ENCODE data around the gene STARD13.

Gene STARD13

DNA sequence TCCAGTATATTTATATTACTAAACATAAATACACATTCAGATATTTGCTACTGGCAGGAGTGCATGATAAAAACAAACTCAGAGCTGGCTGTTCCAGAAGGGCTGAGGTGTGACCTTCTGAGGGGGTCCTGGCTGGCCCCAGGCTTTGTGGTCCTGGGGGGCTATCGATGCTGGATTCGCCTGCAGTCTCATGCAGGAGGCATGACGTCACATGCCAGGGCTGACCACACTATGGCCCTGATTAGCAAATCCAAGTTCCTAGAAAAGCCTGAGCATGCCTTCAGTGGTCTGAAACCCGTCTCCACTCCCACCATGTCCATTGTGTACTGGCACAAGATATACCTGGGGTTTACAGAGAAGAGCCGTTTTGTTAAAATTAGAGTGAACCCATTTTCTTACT lies 171.4 kb downstream of the STARD13 start:
- TF ChIP-seq, protein P1, sequence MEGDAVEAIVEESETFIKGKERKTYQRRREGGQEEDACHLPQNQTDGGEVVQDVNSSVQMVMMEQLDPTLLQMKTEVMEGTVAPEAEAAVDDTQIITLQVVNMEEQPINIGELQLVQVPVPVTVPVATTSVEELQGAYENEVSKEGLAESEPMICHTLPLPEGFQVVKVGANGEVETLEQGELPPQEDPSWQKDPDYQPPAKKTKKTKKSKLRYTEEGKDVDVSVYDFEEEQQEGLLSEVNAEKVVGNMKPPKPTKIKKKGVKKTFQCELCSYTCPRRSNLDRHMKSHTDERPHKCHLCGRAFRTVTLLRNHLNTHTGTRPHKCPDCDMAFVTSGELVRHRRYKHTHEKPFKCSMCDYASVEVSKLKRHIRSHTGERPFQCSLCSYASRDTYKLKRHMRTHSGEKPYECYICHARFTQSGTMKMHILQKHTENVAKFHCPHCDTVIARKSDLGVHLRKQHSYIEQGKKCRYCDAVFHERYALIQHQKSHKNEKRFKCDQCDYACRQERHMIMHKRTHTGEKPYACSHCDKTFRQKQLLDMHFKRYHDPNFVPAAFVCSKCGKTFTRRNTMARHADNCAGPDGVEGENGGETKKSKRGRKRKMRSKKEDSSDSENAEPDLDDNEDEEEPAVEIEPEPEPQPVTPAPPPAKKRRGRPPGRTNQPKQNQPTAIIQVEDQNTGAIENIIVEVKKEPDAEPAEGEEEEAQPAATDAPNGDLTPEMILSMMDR (IDR thresholded peaks at IDR 0.05; ENCODE audit: insufficient read depth, low read length, missing control alignments): no peak
- no peak overlapping the region for H3K4me3 ChIP-seq (ENCODE audit: low read depth, low read length)
- ChIA-PET CTCF (interaction anchor here (1.1 kb wide), 1 partner anchor 11 kb away, joined by 4 read pairs; no protein-coding TSS in a partner anchor), POLR2A (no interaction called here)
- DNase-seq (ENCODE audit: low read depth, low spot score): no peak

DNA sequence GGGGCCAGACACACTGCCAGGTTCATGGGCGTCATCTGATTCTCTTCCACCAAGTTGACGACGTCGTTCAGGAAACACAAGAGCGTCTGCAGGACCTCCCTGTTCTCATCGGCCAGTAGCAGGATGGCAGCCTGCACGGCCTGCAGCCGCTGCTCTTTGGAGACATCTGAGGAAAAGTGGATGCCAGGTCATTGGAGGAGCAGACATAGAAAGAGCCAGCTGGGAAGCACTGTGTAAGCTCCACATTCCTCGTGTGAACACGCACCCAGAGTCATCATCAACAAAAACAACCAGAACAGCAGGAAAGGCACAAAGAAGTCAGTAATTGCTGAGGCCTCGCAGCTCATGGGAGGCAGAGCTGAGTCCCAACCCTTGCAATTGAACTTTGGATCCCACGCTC lies 172.8 kb downstream of the STARD13 start:
- no peak overlapping the region for H3K4me3 ChIP-seq (ENCODE audit: low read depth, low read length)
- DNase-seq (ENCODE audit: low read depth, low spot score): no peak
- POLR2A ChIA-PET: no interaction called here
- TF ChIP-seq, protein P1 (IDR thresholded peaks at IDR 0.05; ENCODE audit: insufficient read depth, low read length, missing control alignments): no peak
- CTCF ChIA-PET: interaction anchor here (1.4 kb wide), 1 partner anchor 10 kb away, joined by 4 read pairs; no protein-coding TSS in a partner anchor

DNA sequence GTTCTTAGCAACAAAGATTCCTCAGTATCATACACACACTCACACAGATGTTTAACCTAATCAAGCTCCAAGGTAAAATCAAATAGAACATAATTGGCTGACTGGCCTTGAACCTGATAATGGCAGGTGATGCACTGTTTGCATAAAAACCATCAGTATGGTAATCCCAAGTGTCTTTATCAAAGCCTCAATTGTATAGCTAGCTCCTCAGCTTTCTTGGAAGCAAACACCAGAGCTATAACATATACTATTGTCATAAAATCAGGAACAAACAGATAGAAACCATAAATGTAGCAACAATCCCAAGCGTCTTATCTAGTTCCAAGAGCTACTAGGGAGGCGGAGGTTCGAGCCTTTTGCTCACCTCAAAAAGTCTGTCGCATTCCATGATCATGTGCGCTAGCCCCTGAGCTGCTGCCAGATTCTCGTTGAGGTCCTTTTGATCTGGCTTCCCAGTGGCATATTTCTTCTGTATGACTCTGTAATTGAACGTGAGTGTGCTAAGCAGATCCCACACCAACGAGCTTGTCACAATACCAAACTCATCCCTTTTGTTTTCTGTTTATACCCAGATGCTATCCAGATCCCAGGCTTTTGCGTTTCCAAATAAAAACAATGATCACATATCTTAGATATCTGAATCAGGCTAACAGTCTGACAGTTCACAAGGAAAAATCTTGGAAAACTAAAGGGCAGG lies 174.0 kb downstream of the STARD13 start:
- TF ChIP-seq, protein P1 (IDR thresholded peaks at IDR 0.05; ENCODE audit: insufficient read depth, low read length, missing control alignments): no peak
- no peak for DNase-seq (ENCODE audit: low read depth, low spot score)
- POLR2A ChIA-PET: no interaction called here
- CTCF ChIA-PET: interaction anchor here (0.6 to 1.4 kb wide), 3 partner anchors 11 to 92 kb away, joined by 3 to 4 read pairs (median 4); no protein-coding TSS in a partner anchor
- no peak overlapping the region for H3K4me3 ChIP-seq (ENCODE audit: low read depth, low read length)

DNA sequence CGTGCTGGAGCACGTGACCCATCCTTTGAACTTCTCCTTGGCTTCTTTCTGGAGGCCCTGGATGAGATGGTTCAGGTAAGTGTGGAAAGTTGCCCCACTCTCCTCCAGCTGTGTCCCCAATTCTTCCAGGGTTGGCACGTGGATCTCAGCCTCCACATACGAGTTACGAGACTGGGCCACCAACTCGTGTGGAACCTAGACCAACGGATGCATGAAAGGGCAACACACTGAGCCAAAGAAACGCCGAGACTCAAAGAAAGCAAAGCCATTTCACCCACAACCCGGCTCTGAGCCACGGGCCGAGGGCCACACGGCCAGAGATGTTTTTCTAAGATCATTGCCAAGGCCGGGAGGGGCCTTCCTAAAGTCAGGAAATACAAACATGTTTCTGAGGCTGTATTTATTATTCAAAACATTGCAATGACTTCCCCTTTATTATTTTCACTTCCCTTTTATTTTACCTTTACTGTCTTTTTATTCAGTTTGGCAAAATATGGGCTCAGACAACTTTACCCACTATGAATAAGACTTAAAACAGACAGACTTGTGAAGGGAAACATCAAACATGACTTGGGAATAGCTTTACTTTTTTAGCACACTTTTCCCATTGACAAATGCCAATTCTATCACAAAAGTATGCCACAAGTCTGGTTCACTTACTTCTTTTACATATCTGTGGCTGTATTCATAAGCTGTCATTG lies 174.7 kb downstream of the STARD13 start:
- TF ChIP-seq, protein P1 (IDR thresholded peaks at IDR 0.05; ENCODE audit: insufficient read depth, low read length, missing control alignments): no peak
- ChIA-PET POLR2A (no interaction called here), CTCF (interaction anchor here (1.3 to 1.9 kb wide), 2 partner anchors 8 to 93 kb away, joined by 4 to 5 read pairs; no protein-coding TSS in a partner anchor)
- DNase-seq (ENCODE audit: low read depth, low spot score): no peak
- no peak overlapping the region for H3K4me3 ChIP-seq (ENCODE audit: low read depth, low read length)

DNA sequence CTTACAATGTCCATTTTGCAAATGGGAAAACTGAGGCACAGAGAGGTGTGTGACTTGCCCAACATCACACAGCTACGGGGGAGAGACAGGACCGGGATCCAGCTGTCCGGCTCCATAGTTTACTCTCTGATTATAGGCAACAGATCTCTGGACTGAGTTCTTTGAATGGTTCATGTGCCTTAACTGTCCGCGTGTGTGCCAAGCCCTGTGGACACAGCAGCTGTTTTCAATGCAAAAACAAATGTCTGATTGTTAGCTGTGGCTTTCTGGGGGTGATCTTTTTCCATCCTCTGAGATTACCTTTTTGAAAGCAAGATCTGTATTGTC lies 175.2 kb downstream of the STARD13 start:
- no peak overlapping the region for H3K4me3 ChIP-seq (ENCODE audit: low read depth, low read length)
- DNase-seq (ENCODE audit: low read depth, low spot score): no peak
- CTCF ChIA-PET: interaction anchor here (1.9 kb wide), 1 partner anchor 8 kb away, joined by 5 read pairs; no protein-coding TSS in a partner anchor
- TF ChIP-seq, protein P1 (IDR thresholded peaks at IDR 0.05; ENCODE audit: insufficient read depth, low read length, missing control alignments): no peak
- POLR2A ChIA-PET: no interaction called here

DNA sequence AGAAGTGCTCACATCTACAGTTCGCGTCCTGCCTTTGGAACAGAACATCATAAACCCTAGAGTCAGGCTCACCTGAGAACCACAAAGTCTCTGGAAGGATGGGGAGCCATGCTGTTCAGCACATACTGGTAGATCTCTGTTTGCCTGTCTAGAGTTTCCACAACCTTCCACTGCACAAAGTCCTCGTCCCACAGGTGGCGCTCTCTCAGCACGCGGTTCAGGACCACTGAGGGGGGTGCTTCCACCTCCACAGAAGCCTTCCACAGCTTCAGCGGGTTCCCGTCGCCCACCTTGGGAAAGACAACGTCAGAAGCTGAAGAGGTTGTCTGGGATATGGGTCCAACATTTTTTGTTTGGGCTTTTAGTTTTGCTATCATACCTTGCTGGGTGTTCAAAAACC lies 175.8 kb downstream of the STARD13 start:
- CTCF ChIA-PET: interaction anchor here (1.9 kb wide), 1 partner anchor 9 kb away, joined by 5 read pairs; no protein-coding TSS in a partner anchor
- no peak overlapping the region for H3K4me3 ChIP-seq (ENCODE audit: low read depth, low read length)
- no peak for DNase-seq (ENCODE audit: low read depth, low spot score)
- TF ChIP-seq, protein P1 (IDR thresholded peaks at IDR 0.05; ENCODE audit: insufficient read depth, low read length, missing control alignments): no peak
- POLR2A ChIA-PET: no interaction called here

Data from AG04449 (cell line).